ENCODE measurements around the gene VPS11. TPM values are rescaled to one million over a fixed set of nuclear protein-coding genes. Genes with fewer than 3 reads are reported as not detected.

The VPS11 gene
- total RNA-seq, 1 experiment from 2014 or later, result 18.6 TPM

DNA sequence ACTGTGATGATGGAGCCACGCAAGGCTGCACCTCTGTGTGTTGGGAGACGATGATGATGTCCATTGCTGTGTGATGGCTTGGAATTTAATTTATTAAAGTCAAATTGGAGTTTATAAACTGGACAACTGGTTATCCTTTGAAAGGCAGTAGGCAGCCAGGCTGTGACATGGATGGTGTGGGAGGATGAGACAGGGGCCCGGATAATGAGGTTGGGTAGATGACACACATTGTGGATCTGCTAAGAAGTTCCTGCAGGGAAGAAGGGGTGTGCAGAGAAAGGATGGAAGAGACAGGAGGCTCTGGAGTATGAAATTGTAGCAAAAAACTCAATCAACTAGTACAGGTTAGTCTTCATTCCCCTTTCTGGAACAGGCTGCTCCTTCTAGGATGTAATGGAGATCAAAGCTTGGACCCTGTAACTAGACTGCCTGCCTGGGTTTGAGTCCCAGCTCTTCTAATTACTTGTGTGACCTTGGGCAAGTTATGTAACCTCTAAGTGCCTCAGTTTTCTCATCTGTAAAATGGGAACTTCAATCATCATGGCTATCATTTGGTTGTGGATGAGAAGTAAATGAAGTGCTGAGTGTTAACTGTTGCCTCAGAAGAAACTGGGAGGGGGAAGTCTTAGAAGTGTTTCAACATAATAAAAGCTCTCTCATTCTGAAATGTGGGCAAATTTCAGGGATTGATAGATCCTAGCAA, 49.5 kb downstream of the VPS11 start:
- Histone ChIP-seq H4K91ac (ENCODE audit: insufficient read length, low read depth, low read length) (no peak overlapping the region), H3K23ac (ENCODE audit: insufficient read length, low read depth, low read length) (no peak overlapping the region), H4K5ac (ENCODE audit: insufficient read length, low read depth, low read length) (no peak overlapping the region), H4K8ac (replicated peaks; ENCODE audit: insufficient read length, low read depth, low read length) (no peak overlapping the region), H3K79me2 (ENCODE audit: insufficient read depth, low read length) (peaks cover 3% of the 10 kb centered on the region; the same call in 1 of the 2 replicates), H3K4me1 (ENCODE audit: insufficient read depth, low read length) (peaks cover 2% of the 10 kb centered on the region; the same call in 1 of the 2 replicates), H3K56ac (ENCODE audit: insufficient read length, low read depth, low read length) (no peak overlapping the region), H2AK5ac (ENCODE audit: insufficient read length, low read length) (no peak overlapping the region), H3K18ac (ENCODE audit: insufficient read length, low read depth, low read length) (no peak overlapping the region), H2BK15ac (ENCODE audit: low read depth, low read length) (no peak overlapping the region), H3K14ac (ENCODE audit: insufficient read depth, low read length) (no peak overlapping the region), H2BK5ac (ENCODE audit: insufficient read length, low read length) (no peak overlapping the region), H3K9me3 (ENCODE audit: control insufficient read depth, low read depth, low read length) (no peaks in the 10 kb centered on the region), H2AFZ (ENCODE audit: low read length) (no peak overlapping the region), H3K9ac (ENCODE audit: extremely low read depth, insufficient read length, low read length) (no peak overlapping the region), H3K23me2 (ENCODE audit: insufficient read length, low read depth, low read length, poor library complexity, severe bottlenecking) (peaks cover 7% of the 10 kb centered on the region), H3K4me2 (ENCODE audit: insufficient read depth, insufficient read length, low read length) (no peak overlapping the region), H3K4ac (ENCODE audit: low read depth, low read length) (no peak overlapping the region), H3K79me1 (ENCODE audit: insufficient read depth, low read depth, low read length, poor library complexity, severe bottlenecking) (peaks cover 2% of the 10 kb centered on the region), H4K20me1 (ENCODE audit: control insufficient read depth, insufficient read depth, insufficient read length) (no peaks in the 10 kb centered on the region), H2BK20ac (ENCODE audit: low read depth, low read length, poor library complexity, severe bottlenecking) (no peak overlapping the region), H3K27me3 (ENCODE audit: insufficient read depth, low read length) (no peaks in the 10 kb centered on the region), H2BK120ac (ENCODE audit: low read depth, low read length, poor library complexity, severe bottlenecking) (no peak overlapping the region), H2BK12ac (ENCODE audit: insufficient read length, low read depth, low read length) (no peak overlapping the region), H3T11ph (ENCODE audit: low read length) (no peak overlapping the region), H3K27ac (ENCODE audit: insufficient read length, low read depth, low read length) (no peak overlapping the region)
- no peak for DNase-seq
- H3K4me3 Mint-ChIP-seq, result no peak overlapping the region
- TF ChIP-seq, protein P1, sequence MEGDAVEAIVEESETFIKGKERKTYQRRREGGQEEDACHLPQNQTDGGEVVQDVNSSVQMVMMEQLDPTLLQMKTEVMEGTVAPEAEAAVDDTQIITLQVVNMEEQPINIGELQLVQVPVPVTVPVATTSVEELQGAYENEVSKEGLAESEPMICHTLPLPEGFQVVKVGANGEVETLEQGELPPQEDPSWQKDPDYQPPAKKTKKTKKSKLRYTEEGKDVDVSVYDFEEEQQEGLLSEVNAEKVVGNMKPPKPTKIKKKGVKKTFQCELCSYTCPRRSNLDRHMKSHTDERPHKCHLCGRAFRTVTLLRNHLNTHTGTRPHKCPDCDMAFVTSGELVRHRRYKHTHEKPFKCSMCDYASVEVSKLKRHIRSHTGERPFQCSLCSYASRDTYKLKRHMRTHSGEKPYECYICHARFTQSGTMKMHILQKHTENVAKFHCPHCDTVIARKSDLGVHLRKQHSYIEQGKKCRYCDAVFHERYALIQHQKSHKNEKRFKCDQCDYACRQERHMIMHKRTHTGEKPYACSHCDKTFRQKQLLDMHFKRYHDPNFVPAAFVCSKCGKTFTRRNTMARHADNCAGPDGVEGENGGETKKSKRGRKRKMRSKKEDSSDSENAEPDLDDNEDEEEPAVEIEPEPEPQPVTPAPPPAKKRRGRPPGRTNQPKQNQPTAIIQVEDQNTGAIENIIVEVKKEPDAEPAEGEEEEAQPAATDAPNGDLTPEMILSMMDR (conservative IDR thresholded peaks at IDR 0.05), result no peak
- peaks cover 20 to 27% of the 10 kb centered on the region in 2 experiments for H3K4me1 Mint-ChIP-seq
- no peak overlapping the region for H3K27ac Mint-ChIP-seq
- H3K36me3 Mint-ChIP-seq (ENCODE audit: insufficient read depth in 1 of 3, low read depth in 3 of 3), result no peaks in the 10 kb centered on the region; a peak in 2 of 7 replicates
- no peaks in the 10 kb centered on the region; a peak in 1 of 5 replicates for H3K9me3 Mint-ChIP-seq
- no peaks in the 10 kb centered on the region; the same call in 1 of the 2 replicates for H3K27me3 Mint-ChIP-seq (ENCODE audit: low read depth)
- WGBS (ENCODE audit: extremely low coverage, insufficient read length, low lambda C conversion rate), result no CpG with 5 or more reads among the region's 3 CpGs

All from H9 (cell line).